Right lobe of liver (tissue), 4 donors: ENCODE results near the gene ILK.

ENCODE experiments used
- CTCF ChIP-seq, 4 donors: fragments of 200-600 bp in 3 of 4; fragments of 450-650 bp in 1 of 4; IDR thresholded peaks; one replicate each; pipeline versions ENCODE4 v1.5.1 to v1.8.0; 2016 to 2022; ENCODE audit warnings: antibody characterized with exemption in 4 of 4, mild to moderate bottlenecking in 2 of 4
- POLR2A ChIP-seq: fragments of 450-650 bp; IDR thresholded peaks from one replicate; pipeline ENCODE4 v1.6.1; 2017; ENCODE audit warnings: antibody characterized with exemption, mild to moderate bottlenecking
- donor health status: DM: no; HTN: no; CAD: no.
- donor health status: DM: no; HTN: no; CAD: no.
- donor health status: DM: no; HTN: yes; CAD: no.

GRCh38 chr11:6642957-6643356 is 39.4 kb downstream of the ILK start:
- no peak for TF ChIP-seq POLR2A
- TF ChIP-seq CTCF (IDR thresholded peaks at IDR 0.05) = no peak
